ENCODE data around the gene PRSS2.
"Not testable (repeated sequence)": the region's sequence is repeated elsewhere in the genome, so short reads cannot be mapped to it uniquely, and the experiment has no call there.

PRSS2 gene

DNA sequence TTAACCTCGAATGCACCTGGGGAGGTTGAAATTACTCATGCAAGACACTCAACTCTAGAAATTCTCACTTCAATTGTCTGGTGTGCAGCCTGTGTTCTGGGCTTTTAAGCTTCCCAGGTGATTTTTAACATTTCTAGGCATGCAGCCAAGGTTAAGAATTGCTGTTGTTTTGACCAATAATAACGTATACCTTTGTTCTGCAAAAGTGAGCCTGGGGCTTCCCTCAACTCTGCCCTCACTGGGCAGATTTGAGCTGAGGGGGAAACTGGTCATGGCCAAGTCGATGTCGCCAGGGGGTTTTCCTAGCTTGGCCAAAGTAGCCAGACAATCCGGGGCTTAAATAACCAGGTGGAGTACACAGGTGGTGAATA lies 568 bp downstream of the PRSS2 start:
- TF ChIP-seq, protein P1, sequence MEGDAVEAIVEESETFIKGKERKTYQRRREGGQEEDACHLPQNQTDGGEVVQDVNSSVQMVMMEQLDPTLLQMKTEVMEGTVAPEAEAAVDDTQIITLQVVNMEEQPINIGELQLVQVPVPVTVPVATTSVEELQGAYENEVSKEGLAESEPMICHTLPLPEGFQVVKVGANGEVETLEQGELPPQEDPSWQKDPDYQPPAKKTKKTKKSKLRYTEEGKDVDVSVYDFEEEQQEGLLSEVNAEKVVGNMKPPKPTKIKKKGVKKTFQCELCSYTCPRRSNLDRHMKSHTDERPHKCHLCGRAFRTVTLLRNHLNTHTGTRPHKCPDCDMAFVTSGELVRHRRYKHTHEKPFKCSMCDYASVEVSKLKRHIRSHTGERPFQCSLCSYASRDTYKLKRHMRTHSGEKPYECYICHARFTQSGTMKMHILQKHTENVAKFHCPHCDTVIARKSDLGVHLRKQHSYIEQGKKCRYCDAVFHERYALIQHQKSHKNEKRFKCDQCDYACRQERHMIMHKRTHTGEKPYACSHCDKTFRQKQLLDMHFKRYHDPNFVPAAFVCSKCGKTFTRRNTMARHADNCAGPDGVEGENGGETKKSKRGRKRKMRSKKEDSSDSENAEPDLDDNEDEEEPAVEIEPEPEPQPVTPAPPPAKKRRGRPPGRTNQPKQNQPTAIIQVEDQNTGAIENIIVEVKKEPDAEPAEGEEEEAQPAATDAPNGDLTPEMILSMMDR (conservative IDR thresholded peaks at IDR 0.05): no peak
- no peak for TF ChIP-seq ZFX (IDR thresholded peaks at IDR 0.05)

DNA sequence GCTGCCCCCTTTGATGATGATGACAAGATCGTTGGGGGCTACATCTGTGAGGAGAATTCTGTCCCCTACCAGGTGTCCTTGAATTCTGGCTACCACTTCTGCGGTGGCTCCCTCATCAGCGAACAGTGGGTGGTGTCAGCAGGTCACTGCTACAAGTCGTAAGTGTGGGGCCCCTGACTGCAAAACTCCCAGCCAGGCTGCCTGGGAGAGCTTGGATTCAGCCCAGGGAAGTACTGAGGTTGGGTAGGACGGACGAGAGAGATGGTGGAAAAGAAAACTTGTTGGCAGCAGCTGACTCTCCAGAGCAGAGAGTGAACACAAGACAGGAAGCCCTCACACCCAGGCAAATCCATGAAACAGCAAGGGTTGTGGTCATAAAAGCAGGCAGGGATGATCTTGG lies 1.3 kb downstream of the PRSS2 start:
- no peak overlapping the region for H3K27ac ChIP-seq
- TF ChIP-seq ZFX (IDR thresholded peaks at IDR 0.05): no peak
- TF ChIP-seq, protein P1 (conservative IDR thresholded peaks at IDR 0.05): no peak

More for the DNA sequence above, 568 bp downstream of the PRSS2 start:
- no peak overlapping the region for H3K27ac ChIP-seq

DNA sequence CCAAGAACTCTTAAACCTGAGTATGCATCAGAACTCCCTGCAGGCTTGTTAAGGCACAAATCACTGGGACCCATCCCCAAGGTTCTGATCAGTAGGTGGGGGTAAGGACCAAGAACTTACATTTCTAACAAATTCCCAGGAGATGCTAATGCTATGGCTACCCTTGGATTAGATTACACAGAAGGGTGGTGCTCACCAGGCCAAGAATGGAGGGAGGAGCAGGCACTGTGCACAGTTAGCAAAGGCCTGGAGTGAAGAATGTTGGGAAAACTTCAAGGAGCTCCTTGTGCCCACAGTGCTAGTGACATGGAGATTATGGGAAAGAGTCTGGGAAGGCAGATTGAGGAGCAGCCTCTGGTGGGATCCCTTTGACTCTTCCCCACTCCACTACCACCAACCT lies 1.9 kb downstream of the PRSS2 start:
- H3K27ac ChIP-seq: no peak overlapping the region
- TF ChIP-seq, protein P1 (conservative IDR thresholded peaks at IDR 0.05): no peak
- no peak for TF ChIP-seq ZFX (IDR thresholded peaks at IDR 0.05)

DNA sequence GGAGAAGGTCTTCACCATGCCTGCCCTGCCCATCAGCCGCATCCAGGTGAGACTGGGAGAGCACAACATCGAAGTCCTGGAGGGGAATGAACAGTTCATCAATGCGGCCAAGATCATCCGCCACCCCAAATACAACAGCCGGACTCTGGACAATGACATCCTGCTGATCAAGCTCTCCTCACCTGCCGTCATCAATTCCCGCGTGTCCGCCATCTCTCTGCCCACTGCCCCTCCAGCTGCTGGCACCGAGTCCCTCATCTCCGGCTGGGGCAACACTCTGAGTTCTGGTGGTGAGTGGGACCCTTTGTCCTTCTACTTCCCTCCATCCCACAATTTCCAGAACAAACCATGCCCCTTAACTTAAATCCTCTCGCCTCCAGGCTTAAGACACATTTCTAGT lies 2.5 kb downstream of the PRSS2 start:
- TF ChIP-seq, protein P1 (conservative IDR thresholded peaks at IDR 0.05): no peak
- TF ChIP-seq ZFX (IDR thresholded peaks at IDR 0.05): no peak
- H3K27ac ChIP-seq: no peak overlapping the region

DNA sequence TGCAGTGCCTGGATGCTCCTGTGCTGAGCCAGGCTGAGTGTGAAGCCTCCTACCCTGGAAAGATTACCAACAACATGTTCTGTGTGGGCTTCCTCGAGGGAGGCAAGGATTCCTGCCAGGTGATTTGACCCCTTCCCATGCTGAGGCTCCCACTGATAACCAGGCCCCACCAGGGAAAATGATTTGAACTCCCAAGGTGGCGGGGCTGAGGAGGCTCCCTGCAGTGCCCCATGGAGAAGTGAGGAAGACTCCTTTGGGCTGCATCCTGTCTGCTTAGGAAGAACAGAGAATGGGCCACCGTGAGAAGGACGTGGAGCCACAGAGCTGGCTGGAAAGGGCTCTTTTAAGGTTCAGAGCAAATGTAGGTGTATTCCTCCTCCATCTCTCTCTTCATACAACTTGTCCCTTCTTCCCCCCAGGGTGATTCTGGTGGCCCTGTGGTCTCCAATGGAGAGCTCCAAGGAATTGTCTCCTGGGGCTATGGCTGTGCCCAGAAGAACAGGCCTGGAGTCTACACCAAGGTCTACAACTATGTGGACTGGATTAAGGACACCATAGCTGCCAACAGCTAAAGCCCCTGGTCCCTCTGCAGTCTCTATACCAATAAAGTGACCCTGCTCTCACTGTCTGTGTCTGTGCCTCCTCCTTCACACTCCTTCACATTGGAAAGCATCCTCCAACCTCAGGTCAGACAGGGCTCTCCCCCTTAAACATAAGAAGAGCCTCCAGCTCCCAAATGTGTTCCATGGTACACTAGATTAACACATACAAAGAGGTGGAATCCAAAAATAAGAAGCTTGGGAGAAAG lies 3.4 kb downstream of the PRSS2 start:
- no peak overlapping the region for H3K27ac ChIP-seq
- TF ChIP-seq, protein P1 (conservative IDR thresholded peaks at IDR 0.05): no peak
- no peak for TF ChIP-seq ZFX (IDR thresholded peaks at IDR 0.05)

DNA sequence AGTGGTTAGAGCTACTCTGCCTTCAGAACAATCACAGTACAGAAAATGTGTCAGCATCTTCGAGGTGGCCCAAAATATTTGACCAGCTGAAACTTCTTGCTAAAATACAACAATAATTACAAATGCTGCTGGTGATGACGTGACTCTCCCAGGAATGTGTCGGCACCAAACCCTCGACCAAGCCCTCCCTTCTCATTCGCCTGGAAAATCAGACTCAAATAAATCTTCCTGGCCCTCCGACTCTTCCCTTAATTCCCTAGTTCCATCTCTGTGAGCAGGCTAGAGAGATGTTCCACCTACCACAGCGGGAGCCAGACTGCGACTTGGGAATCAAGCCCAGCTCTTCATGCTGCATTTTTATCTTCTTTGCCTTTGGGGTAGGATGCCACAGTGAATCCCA lies 4.1 kb downstream of the PRSS2 start:
- TF ChIP-seq ZFX (IDR thresholded peaks at IDR 0.05): no peak
- TF ChIP-seq, protein P1 (conservative IDR thresholded peaks at IDR 0.05): no peak
- H3K27ac ChIP-seq: no peak overlapping the region

DNA sequence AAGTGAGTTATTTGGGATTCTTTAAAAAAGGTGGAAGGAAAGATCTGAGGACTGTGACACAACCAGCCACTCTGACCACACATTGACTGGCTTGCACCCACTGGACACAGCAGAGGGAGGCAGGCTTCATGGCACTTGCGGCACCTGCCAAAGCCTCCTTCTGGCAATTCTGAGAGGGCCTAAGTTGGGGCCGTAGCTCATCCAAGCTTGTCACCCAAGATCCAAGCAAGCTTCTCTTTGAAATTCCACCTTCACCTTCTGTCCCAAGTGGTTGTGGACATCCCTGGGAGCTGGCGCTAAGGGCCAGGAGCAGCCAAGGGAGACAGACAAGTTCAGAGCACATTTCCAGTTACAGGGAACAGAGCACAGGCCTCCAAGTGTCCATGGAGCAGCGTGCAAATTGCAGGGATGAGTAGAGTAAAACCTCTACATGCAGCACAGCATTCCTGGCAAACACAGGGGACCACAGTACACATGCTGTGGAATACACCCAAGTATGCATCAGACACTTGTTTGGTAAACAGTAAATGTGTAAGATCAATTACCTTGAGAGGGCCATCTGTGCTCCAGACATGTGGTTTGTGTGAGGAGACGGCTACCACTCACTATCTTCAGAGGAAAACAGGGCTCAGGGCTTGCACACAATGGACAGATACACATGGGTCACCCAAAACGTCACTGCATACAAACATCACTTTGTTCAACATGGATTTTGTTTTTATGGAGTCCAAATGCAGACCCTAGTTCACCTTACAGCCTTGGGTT lies 4.8 kb downstream of the PRSS2 start:
- H3K27ac ChIP-seq: not testable (repeated sequence)

Data from C4-2B (cell line).